OCI-LY7 (cell line): ENCODE data around the gene SCG5. TPM values are rescaled to one million over a fixed set of nuclear protein-coding genes. Genes with fewer than 3 reads are reported as not detected.

ENCODE experiments used
- BruUV-seq: library from RNA; stranded (reverse); fragments of 400-500 nt; replicated peaks from 2 replicates; lab custom pipeline; 2021; lab: Mats Ljungman, UMichigan
- CTCF ChIA-PET: fragments of 300-600 bp; sonication (Branson Sonifier 250); formaldehyde crosslinking; loops from one replicate; lab custom pipeline; 2022; ENCODE audit warnings: antibody characterized with exemption; ENCODE audit not compliant: unreplicated experiment; lab: Charles Lee
- POLR2A ChIA-PET: fragments of 300-600 bp; sonication (Branson Sonifier 250); formaldehyde crosslinking; loops from one replicate; lab custom pipeline; 2022; ENCODE audit warnings: antibody characterized with exemption; lab: Charles Lee
- DNase-seq: peaks from one replicate; pipeline ENCODE4 v3.0.0-alpha.2; 2015; ENCODE audit warnings: low spot score
- H2AFZ ChIP-seq: fragments of 200-600 bp; sonication (generic), shearing (Covaris generic); 2 replicates; pipeline ENCODE4 v1.6.1; 2014; ENCODE audit warnings: mild to moderate bottlenecking, antibody characterized with exemption, low read length, moderate library complexity
- H3K27ac ChIP-seq: fragments of 200-600 bp; sonication (generic); 2 replicates; pipeline ENCODE4 v1.5.1; 2014; ENCODE audit warnings: mixed run types, low read depth, mild to moderate bottlenecking, moderate library complexity, low read length, inconsistent platforms; ENCODE audit not compliant: poor library complexity, severe bottlenecking
- H3K36me3 ChIP-seq: fragments of 200-600 bp; sonication (generic); 2 replicates; pipeline ENCODE4 v1.6.1; 2014; ENCODE audit warnings: mild to moderate bottlenecking, antibody characterized with exemption, low read length, moderate library complexity, mixed read lengths; ENCODE audit not compliant: insufficient read depth
- H3K4me1 ChIP-seq: fragments of 200-600 bp; sonication (generic); 2 replicates; pipeline ENCODE4 v1.5.1; 2014; ENCODE audit warnings: mild to moderate bottlenecking, low read length; ENCODE audit not compliant: insufficient read depth, poor library complexity, severe bottlenecking
- H3K4me2 ChIP-seq: fragments of 200-600 bp; sonication (generic); 2 replicates; pipeline ENCODE4 v1.6.1; 2014; ENCODE audit warnings: mild to moderate bottlenecking, low read length
- H3K4me3 ChIP-seq: fragments of 200-600 bp; sonication (generic); 2 replicates; pipeline ENCODE4 v1.5.1; 2014; ENCODE audit warnings: mild to moderate bottlenecking, low read depth, low read length; ENCODE audit not compliant: poor library complexity, severe bottlenecking
- H3K79me2 ChIP-seq: fragments of 200-600 bp; sonication (generic); 2 replicates; pipeline ENCODE4 v1.6.1; 2016; ENCODE audit warnings: low read depth, mild to moderate bottlenecking, low read length, moderate library complexity, mixed read lengths; ENCODE audit not compliant: insufficient read depth
- H3K9me2 ChIP-seq: fragments of 200-600 bp; sonication (generic); 2 replicates; pipeline ENCODE4 v1.6.1; 2016; ENCODE audit warnings: mild to moderate bottlenecking, low read length, mixed read lengths; ENCODE audit not compliant: insufficient read depth
- H3K9me3 ChIP-seq: fragments of 200-600 bp; sonication (generic); 2 replicates; pipeline ENCODE4 v1.6.1; 2014; ENCODE audit warnings: mild to moderate bottlenecking, mixed run types, low read length, mixed read lengths
- H4K20me1 ChIP-seq: fragments of 200-600 bp; sonication (generic); 2 replicates; pipeline ENCODE4 v1.6.1; 2014; ENCODE audit warnings: mild to moderate bottlenecking, antibody characterized with exemption, low read length, moderate library complexity, mixed read lengths; ENCODE audit not compliant: insufficient read depth
- CTCF ChIP-seq: fragments of 200-600 bp; sonication (generic); conservative IDR thresholded peaks from 2 replicates; pipeline ENCODE4 v1.5.1; 2014; ENCODE audit warnings: mild to moderate bottlenecking, antibody characterized with exemption, low read length, moderate library complexity, mixed read lengths
- EZH2phosphoT487 ChIP-seq: fragments of 200-600 bp; sonication (generic); IDR thresholded peaks from 2 replicates; pipeline ENCODE4 v1.6.1; 2018; ENCODE audit warnings: low read depth, borderline replicate concordance, mild to moderate bottlenecking, mixed run types, antibody characterized with exemption, low read length, moderate library complexity, mixed read lengths
- intact Hi-C: fragments of 100-400 bp; cut with micrococcal nuclease; formaldehyde crosslinking; loops from one replicate; pipeline ENCODE4 v1.10.0; 2022; ENCODE audit not compliant: unreplicated experiment
- total RNA-seq, 2 experiments: library from RNA; depleted of rRNA in 1 of 2; stranded (reverse); fragments of >200 nt in 1 of 2; shearing (Covaris generic) in 1 of 2; gene quantifications; 2 replicates each; pipeline ENCODE4 v1.2.3, GENCODE V29; 2014 to 2022

Gene SCG5
- total RNA-seq, 2 experiments from 2014 or later = 1.5 to 4.7 TPM

- Histone ChIP-seq H3K36me3 (peaks cover 25% of the 10 kb centered on the region; the same call in 1 of the 2 replicates), H3K9me3 (no peaks in the 10 kb centered on the region), H3K4me1 (no peaks in the 10 kb centered on the region), H3K27ac (no peak overlapping the region), H4K20me1 (no peaks in the 10 kb centered on the region), H3K4me2 (no peak overlapping the region), H3K79me2 (no peaks in the 10 kb centered on the region), H3K9me2 (no peaks in the 10 kb centered on the region), H2AFZ (no peak overlapping the region), H3K4me3 (no peak overlapping the region)
- BruUV-seq = no TSS peak
- ChIA-PET POLR2A (interaction anchor here (0.6 kb wide), 1 partner anchor 570 kb away, joined by 5 read pairs; no protein-coding TSS in a partner anchor), CTCF (no interaction called here)
- no peak for TF ChIP-seq EZH2phosphoT487
- no peak for TF ChIP-seq CTCF
- intact Hi-C loops = no loop called here
- DNase-seq = no peak
Observed at GRCh38 chr15:32669896-32670611, 28.5 kb downstream of the SCG5 start.

GRCh38 chr15:32670623-32671022, 29.1 kb downstream of the SCG5 start:
- Histone ChIP-seq H3K9me2 (no peaks in the 10 kb centered on the region), H3K9me3 (no peaks in the 10 kb centered on the region), H3K4me3 (no peak overlapping the region), H4K20me1 (no peaks in the 10 kb centered on the region), H2AFZ (no peak overlapping the region), H3K79me2 (no peaks in the 10 kb centered on the region), H3K27ac (no peak overlapping the region), H3K4me1 (no peaks in the 10 kb centered on the region), H3K36me3 (peaks cover 19% of the 10 kb centered on the region; the same call in 1 of the 2 replicates), H3K4me2 (no peak overlapping the region)
- no TSS peak for BruUV-seq
- no peak for TF ChIP-seq CTCF
- TF ChIP-seq EZH2phosphoT487 = no peak
- intact Hi-C loops = no loop called here
- CTCF ChIA-PET = no interaction called here
- POLR2A ChIA-PET = no interaction called here
- no peak for DNase-seq
